HG02571 (cell line): ENCODE results near the gene CLOCK.
A peak's percentile ranks its signal among the peaks of the same experiment; 100 is the strongest.

ENCODE experiments used
- ATAC-seq: cut with Tn5 transposase; IDR thresholded peaks from one replicate; pipeline ENCODE4 v1.9.1; 2021; ENCODE audit warnings: mild to moderate bottlenecking, moderate library complexity; ENCODE audit not compliant: unreplicated experiment

Gene CLOCK

GRCh38 chr4:55386073-55386472, 160.6 kb downstream of the CLOCK start:
- ATAC-seq = peak; percentile 70

DNA sequence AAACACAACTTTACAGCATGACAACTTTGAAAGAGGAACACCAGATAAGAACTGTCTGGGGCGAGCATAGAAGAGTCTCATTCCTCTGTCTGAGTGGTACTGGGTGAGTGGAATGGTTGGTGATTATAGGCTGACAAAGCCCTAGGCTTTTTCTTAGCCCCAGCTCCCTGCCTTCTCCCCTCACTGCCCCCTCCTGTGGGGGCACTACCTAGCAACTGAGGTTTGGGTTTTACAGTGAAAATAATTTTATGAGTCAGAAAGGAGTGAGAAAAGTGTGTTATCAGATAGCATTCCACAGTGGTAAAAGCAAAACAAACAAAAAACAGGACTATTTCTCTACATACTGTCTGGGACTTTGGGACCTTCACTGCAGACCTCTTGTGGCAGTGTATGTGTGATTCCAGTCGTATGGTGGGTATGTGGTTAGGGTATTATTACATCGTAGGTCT, 161.5 kb downstream of the CLOCK start:
- no peak for ATAC-seq

GRCh38 chr4:55382488-55383003, 164.2 kb downstream of the CLOCK start:
- ATAC-seq = no peak

- ATAC-seq = no peak
Measured at GRCh38 chr4:55381502-55381901, 165.2 kb downstream of the CLOCK start.

DNA sequence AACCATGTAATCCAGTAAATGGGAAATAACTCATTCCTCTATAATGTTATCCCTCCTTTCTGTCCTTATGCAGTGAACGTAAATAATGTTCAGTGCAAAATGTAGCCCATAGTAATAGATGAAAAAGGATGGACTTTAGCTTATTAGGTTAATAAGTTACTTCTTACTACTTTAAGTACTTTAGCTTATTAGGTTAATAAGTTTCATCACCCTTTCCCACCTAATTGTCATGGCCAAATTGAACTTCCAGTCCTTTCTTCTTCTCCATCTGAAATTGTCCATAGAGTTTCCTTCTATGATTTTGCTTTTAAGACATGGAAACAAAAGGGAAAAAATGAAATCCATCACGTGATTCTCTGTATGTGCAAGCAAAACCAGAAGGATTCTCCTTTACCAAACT, 166.1 kb downstream of the CLOCK start:
- no peak for ATAC-seq

- no peak for ATAC-seq
Measured at GRCh38 chr4:55378617-55379467, 167.9 kb downstream of the CLOCK start.
